B cell (primary cell): Measurements from ENCODE around the gene ARHGAP45. TPM values are rescaled to one million over a fixed set of nuclear protein-coding genes. Genes with fewer than 3 reads are reported as not detected.

Experiments used
- ATAC-seq: fragments of 200-7000 bp; cut with Tn5 transposase; one replicate; pipeline ENCODE4 v1.10.0; 2021; ENCODE audit warnings: low read depth, mild to moderate bottlenecking, moderate number of reproducible peaks, moderate library complexity
- CTCF ChIA-PET: fragments of 350-600 bp; sonication (Branson Sonifier 250); formaldehyde crosslinking; loops from one replicate; lab custom pipeline; 2021; ENCODE audit warnings: antibody characterized with exemption, inconsistent platforms; lab: Charles Lee
- POLR2A ChIA-PET: fragments of 350-600 bp; sonication (Branson Sonifier 250); formaldehyde crosslinking; loops from one replicate; lab custom pipeline; 2021; ENCODE audit warnings: antibody characterized with exemption; lab: Charles Lee
- DNase-seq: peaks from one replicate; pipeline ENCODE4 v3.0.0; 2013
- H2AFZ ChIP-seq: 2 replicates; pipeline ENCODE4 v1.6.1; 2012; ENCODE audit warnings: mild to moderate bottlenecking, low read depth, low read length; ENCODE audit not compliant: insufficient read depth, poor library complexity, severe bottlenecking
- H3K27ac ChIP-seq, 2 donors: 1 replicate in 1 of 2; 2 replicates in 1 of 2; pipeline ENCODE4 v1.5.1; 2012 to 2013; ENCODE audit warnings: low read length in 2 of 2, mild to moderate bottlenecking in 2 of 2, moderate library complexity in 1 of 2
- H3K27me3 ChIP-seq, 4 experiments: fragments of 200-600 bp in 1 of 4; sonication (generic) in 1 of 4; replicated peaks in 1 of 4; 1 replicate in 2 of 4; 2 replicates in 2 of 4; pipeline versions ENCODE4 v1.6.1 to v1.7.0; 2013 to 2016; ENCODE audit warnings: low read length in 3 of 4, mild to moderate bottlenecking in 2 of 4, mixed read lengths in 1 of 4, moderate library complexity in 1 of 4; ENCODE audit not compliant: insufficient read depth in 4 of 4, control insufficient read depth in 3 of 4; ENCODE audit errors: control extremely low read depth in 1 of 4
- H3K36me3 ChIP-seq, 2 experiments: replicated peaks in 1 of 2; 1 replicate in 1 of 2; 2 replicates in 1 of 2; pipeline versions ENCODE4 v1.6.1 to v1.7.1; 2013; ENCODE audit warnings: low read length in 1 of 2; ENCODE audit not compliant: insufficient read depth in 2 of 2, control insufficient read depth in 1 of 2; ENCODE audit errors: control extremely low read depth in 1 of 2, extremely low read depth in 1 of 2
- H3K4me1 ChIP-seq, 2 donors: fragments of 200-600 bp in 1 of 2; sonication (generic) in 1 of 2; 1 replicate in 1 of 2; 2 replicates in 1 of 2; pipeline versions ENCODE4 v1.5.1 to v1.6.1; 2013 to 2017; ENCODE audit warnings: low read length in 2 of 2; ENCODE audit not compliant: control insufficient read depth in 2 of 2, insufficient read depth in 2 of 2
- H3K4me2 ChIP-seq: replicated peaks from 2 replicates; pipeline ENCODE3; 2012; ENCODE audit warnings: mild to moderate bottlenecking, low read depth, low read length; ENCODE audit not compliant: poor library complexity, severe bottlenecking
- H3K4me3 ChIP-seq, 5 experiments: fragments of 200-600 bp in 1 of 5; sonication (generic) in 1 of 5; 1 replicate in 3 of 5; 2 replicates in 2 of 5; pipeline versions ENCODE4 v1.5.1 to v1.7.0; 2011 to 2016; ENCODE audit warnings: low read length in 4 of 5, mild to moderate bottlenecking in 4 of 5, low read depth in 2 of 5, control low read depth in 1 of 5, moderate library complexity in 1 of 5; ENCODE audit not compliant: insufficient read depth in 1 of 5; ENCODE audit errors: control extremely low read depth in 1 of 5, extremely low read depth in 1 of 5
- H3K79me2 ChIP-seq: fragments of 200-600 bp; sonication (generic); one replicate; pipeline ENCODE4 v1.6.0; 2016; ENCODE audit warnings: low read length; ENCODE audit not compliant: control insufficient read depth, insufficient read depth
- H3K9ac ChIP-seq: fragments of 200-600 bp; sonication (generic); 2 replicates; pipeline ENCODE4 v1.6.1; 2017; ENCODE audit warnings: mild to moderate bottlenecking, low read length, moderate library complexity
- H3K9me3 ChIP-seq, 3 donors: one replicate each; pipeline versions ENCODE4 v1.6.1 to v1.7.1; 2013; ENCODE audit warnings: low read length in 2 of 3; ENCODE audit not compliant: control insufficient read depth in 2 of 3, insufficient read depth in 1 of 3; ENCODE audit errors: control extremely low read depth in 1 of 3
- H4K20me1 ChIP-seq: 2 replicates; pipeline ENCODE4 v1.6.0; 2012; ENCODE audit warnings: mild to moderate bottlenecking, low read length; ENCODE audit not compliant: insufficient read depth, control insufficient read depth, poor library complexity, severe bottlenecking
- H3K27ac Mint-ChIP-seq: one replicate; pipeline ENCODE4 v1.8.0; 2021; ENCODE audit warnings: mixed read lengths
- H3K27me3 Mint-ChIP-seq: one replicate; pipeline ENCODE4 v1.8.0; 2021; ENCODE audit warnings: mixed read lengths
- H3K4me1 Mint-ChIP-seq: one replicate; pipeline ENCODE4 v1.8.0; 2021; ENCODE audit warnings: mixed read lengths
- H3K4me3 Mint-ChIP-seq: one replicate; pipeline ENCODE4 v1.8.0; 2021; ENCODE audit warnings: mixed read lengths
- H3K9me3 Mint-ChIP-seq: one replicate; pipeline ENCODE4 v1.8.0; 2022; ENCODE audit warnings: mixed read lengths; ENCODE audit not compliant: insufficient read depth
- EZH2 ChIP-seq: IDR thresholded peaks from 2 replicates; pipeline ENCODE4 v1.6.1; 2012; ENCODE audit warnings: borderline replicate concordance, low read depth, mild to moderate bottlenecking, moderate library complexity, low read length; ENCODE audit not compliant: insufficient read depth, poor library complexity, severe bottlenecking
- WGBS: methylation state at CpG from one replicate; pipeline ENCODE4 v1.1.5; 2013; ENCODE audit warnings: missing lambda C conversion rate; ENCODE audit not compliant: insufficient coverage; 5-methylcytosine and 5-hydroxymethylcytosine counted together
- intact Hi-C: fragments of 100-400 bp; cut with micrococcal nuclease; formaldehyde crosslinking; loops from one replicate; pipeline ENCODE4 v1.10.0; 2022
- polyA plus RNA-seq: library from polyadenylated mRNA; depleted of rRNA; stranded (reverse); fragments of >200 nt; gene quantifications from 2 replicates; pipeline ENCODE4 v1.2.3, GENCODE V29; 2012
- total RNA-seq, 2 donors: library from RNA; stranded (reverse); fragments of 120-200 nt in 1 of 2; gene quantifications; 1 replicate in 1 of 2; 2 replicates in 1 of 2; pipeline versions ENCODE4 v1.2.3 to v1.2.4, GENCODE V29; 2013 to 2022
- TF ChIP-seq, protein P1 (sequence below): fragments of 200-600 bp; IDR thresholded peaks from one replicate; pipeline ENCODE4 v1.8.0; 2022; ENCODE audit warnings: antibody characterized with exemption, mild to moderate bottlenecking

The ARHGAP45 gene
- total and polyA plus RNA-seq, 2 donors (not counting 1 experiment from before 2014, with no cell fraction given), result 488 to 490 TPM

DNA sequence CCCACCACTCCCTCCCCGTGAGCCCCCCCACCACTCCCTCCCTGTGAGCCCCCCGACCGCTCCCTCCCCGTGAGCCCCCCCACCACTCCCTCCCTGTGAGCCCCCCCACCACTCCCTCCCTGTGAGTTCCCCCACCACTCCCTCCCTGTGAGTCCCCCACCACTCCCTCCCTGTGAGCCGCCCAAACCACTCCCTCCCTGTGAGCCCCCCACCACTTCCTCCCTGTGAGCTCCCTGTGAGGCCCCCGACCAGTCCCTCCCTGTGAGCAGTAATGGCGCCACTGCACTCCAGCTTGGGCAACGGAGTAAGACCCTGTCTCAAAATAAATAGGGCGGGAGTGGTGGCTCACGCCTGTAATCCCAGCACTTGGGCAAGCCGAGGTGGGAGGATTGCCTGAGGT is 17.2 kb upstream of the ARHGAP45 start:
- no peak overlapping the region for H3K4me3 ChIP-seq
- H3K9ac ChIP-seq, result no peak overlapping the region
- ChIA-PET POLR2A (interaction anchor here (0.7 to 2.0 kb wide), 3 partner anchors 18 to 25 kb away, joined by 3 to 8 read pairs (median 3); partner anchors contain the start of gene ARHGAP45), CTCF (no interaction called here)
- peaks cover 9% of the 10 kb centered on the region for H3K4me1 Mint-ChIP-seq
- ATAC-seq (no peak), DNase-seq (no peak)
- peaks cover 0 to 64% of the 10 kb centered on the region in 2 experiments for H3K36me3 ChIP-seq
- no peaks in the 10 kb centered on the region for H3K9me3 Mint-ChIP-seq
- no peak overlapping the region for H3K27ac ChIP-seq
- intact Hi-C loops, result no loop called here
- no peak overlapping the region for H3K4me2 ChIP-seq
- no peak overlapping the region for H3K27ac Mint-ChIP-seq
- 66% methylated on average over 3 of the region's 11 CpGs for WGBS
- H3K27me3 ChIP-seq, result no peaks in the 10 kb centered on the region
- H3K4me3 Mint-ChIP-seq, result no peak overlapping the region
- TF ChIP-seq, protein P1, sequence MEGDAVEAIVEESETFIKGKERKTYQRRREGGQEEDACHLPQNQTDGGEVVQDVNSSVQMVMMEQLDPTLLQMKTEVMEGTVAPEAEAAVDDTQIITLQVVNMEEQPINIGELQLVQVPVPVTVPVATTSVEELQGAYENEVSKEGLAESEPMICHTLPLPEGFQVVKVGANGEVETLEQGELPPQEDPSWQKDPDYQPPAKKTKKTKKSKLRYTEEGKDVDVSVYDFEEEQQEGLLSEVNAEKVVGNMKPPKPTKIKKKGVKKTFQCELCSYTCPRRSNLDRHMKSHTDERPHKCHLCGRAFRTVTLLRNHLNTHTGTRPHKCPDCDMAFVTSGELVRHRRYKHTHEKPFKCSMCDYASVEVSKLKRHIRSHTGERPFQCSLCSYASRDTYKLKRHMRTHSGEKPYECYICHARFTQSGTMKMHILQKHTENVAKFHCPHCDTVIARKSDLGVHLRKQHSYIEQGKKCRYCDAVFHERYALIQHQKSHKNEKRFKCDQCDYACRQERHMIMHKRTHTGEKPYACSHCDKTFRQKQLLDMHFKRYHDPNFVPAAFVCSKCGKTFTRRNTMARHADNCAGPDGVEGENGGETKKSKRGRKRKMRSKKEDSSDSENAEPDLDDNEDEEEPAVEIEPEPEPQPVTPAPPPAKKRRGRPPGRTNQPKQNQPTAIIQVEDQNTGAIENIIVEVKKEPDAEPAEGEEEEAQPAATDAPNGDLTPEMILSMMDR, result no peak
- TF ChIP-seq EZH2, result no peak
- H3K4me1 ChIP-seq, result peaks cover 0 to 11% of the 10 kb centered on the region in 2 donors
- H4K20me1 ChIP-seq, result peaks cover 28% of the 10 kb centered on the region
- no peaks in the 10 kb centered on the region for H3K27me3 Mint-ChIP-seq
- no peak overlapping the region for H2AFZ ChIP-seq
- peaks cover 0 to 15% (median 0%) of the 10 kb centered on the region in 3 donors for H3K9me3 ChIP-seq
- peaks cover 20% of the 10 kb centered on the region for H3K79me2 ChIP-seq

DNA sequence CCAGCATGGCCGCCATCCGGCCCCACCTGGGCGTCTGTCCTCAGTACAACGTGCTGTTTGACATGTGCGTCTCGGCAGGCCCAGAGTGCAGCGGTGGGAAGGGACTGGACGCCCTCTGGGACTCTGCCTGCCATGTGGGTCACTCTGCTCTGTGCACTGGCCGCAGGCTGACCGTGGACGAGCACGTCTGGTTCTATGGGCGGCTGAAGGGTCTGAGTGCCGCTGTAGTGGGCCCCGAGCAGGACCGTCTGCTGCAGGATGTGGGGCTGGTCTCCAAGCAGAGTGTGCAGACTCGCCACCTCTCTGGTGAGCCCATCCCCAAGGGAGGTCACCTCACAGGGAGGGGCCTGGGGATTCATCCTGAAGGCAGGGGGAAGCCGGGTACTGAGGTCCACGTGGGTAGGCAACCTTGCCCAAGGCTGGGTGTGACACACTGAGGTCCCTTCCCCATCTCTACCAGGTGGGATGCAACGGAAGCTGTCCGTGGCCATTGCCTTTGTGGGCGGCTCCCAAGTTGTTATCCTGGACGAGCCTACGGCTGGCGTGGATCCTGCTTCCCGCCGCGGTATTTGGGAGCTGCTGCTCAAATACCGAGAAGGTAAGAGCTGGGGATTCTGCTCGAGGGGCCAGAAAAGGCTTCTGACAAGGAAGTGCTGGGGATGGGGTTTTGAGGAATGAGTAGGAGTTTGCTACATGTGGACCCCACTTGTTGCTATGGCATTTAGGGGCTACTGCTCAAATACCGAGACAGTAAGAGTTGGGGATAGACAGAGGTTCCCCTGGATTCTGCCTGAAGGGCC is 15.8 kb upstream of the ARHGAP45 start:
- Histone ChIP-seq H3K27ac (no peak overlapping the region), H3K9me3 (peaks cover 0 to 27% (median 3%) of the 10 kb centered on the region in 3 donors), H3K27me3 (no peaks in the 10 kb centered on the region), H2AFZ (no peak overlapping the region), H3K4me3 (no peak overlapping the region), H3K4me1 (peaks cover 0 to 8% of the 10 kb centered on the region in 2 donors), H3K4me2 (no peak overlapping the region), H3K9ac (no peak overlapping the region), H3K36me3 (peaks cover 0 to 66% of the 10 kb centered on the region in 2 experiments), H3K79me2 (peaks cover 13% of the 10 kb centered on the region), H4K20me1 (peaks cover 15% of the 10 kb centered on the region)
- ATAC-seq (no peak), DNase-seq (no peak)
- POLR2A ChIA-PET, result no interaction called here
- TF ChIP-seq EZH2, result no peak
- TF ChIP-seq, protein P1, result no peak
- no peaks in the 10 kb centered on the region for H3K9me3 Mint-ChIP-seq
- WGBS, result 97% methylated on average over 29 of the region's 31 CpGs
- H3K4me3 Mint-ChIP-seq, result no peak overlapping the region
- H3K27ac Mint-ChIP-seq, result no peak overlapping the region
- no peaks in the 10 kb centered on the region for H3K27me3 Mint-ChIP-seq
- H3K4me1 Mint-ChIP-seq, result peaks cover 7% of the 10 kb centered on the region
- intact Hi-C loops, result no loop called here
- CTCF ChIA-PET, result no interaction called here
